Measurements from ENCODE around the gene UBTF.

The UBTF gene

DNA sequence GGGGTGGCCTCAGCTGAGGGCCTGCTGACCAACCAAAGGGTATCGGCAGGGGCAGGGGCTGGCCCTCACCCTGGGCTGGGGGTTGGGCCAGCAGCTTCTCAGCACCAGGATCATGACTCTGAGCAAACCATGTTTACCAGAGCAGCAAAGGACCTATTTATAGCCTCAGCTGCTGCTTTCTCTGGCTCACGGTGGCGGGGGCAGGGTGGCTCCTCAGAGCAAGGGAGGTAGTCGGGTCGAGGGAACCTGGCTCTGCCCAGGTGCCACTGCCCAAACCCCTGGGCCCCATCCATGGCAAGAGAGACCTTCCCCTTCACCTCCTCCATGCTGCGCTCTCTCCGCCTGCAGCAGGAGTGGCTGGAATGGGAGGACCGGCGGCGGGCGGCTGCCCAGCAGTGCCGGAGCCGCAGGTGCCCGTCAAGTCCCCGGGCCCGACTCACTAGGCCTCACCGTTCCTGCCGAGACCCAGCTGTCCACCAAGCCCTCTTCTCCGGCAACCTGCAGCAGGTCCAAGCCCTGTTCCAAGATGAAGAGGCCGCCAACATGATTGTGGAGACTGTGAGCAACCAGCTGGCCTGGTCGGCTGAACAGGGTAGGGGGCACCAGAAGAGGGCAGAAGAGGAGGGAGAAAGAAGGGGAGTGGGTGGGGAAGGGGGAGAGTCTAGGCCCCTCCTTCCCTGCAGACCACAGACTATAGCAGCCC is 48.8 kb downstream of the UBTF start, which contains the start of gene ASB16:
Gene ASB16, plus strand, starts transcription at position 206 of the 703 bp plus-strand sequence. Its CDS starts 86 bp downstream, at position 292.
- peak; percentile 42 for DNase-seq (ENCODE audit: low spot score)

DNA sequence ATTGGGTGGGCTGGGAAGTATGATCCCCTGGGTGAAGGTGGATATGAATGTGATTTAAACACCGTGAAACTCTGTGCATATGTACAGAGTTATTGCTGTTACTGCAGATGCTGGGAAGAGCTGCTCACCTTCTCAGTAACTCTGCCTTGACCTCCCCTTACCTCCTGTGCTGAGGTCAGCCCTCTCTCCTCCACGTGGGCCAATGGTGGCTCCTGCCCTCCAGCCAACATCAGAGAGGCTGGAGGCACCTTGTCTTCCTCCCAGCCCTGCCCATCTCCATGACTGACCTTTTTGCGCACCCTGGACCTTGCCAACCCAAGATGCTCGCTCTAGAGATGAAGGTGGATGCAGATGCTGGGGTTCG is 49.4 kb downstream of the UBTF start:
- no peak for DNase-seq (ENCODE audit: low spot score)

- no peak for DNase-seq (ENCODE audit: low spot score)
Observed at GRCh38 chr17:44167181-44167861, 52.2 kb downstream of the UBTF start.

DNA sequence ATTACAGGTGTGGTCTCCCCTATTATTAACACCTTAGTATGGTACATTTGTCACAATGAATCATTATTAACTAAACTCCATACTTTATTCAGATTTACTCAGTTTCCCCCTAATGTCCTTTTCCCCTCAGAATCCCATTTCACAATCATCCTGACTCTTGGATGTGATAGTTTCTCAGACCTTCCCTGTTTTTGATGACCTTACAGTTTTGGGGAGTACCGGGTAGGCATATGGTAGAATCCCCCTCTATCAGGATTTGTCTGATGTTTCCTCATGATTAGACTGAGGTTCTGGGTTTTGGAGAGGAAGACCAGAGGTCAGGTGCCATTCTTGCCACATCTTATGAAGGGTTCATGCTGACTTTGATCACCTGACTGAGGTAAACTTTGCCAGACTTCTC is 55.0 kb downstream of the UBTF start:
- DNase-seq (ENCODE audit: low spot score) = no peak

DNA sequence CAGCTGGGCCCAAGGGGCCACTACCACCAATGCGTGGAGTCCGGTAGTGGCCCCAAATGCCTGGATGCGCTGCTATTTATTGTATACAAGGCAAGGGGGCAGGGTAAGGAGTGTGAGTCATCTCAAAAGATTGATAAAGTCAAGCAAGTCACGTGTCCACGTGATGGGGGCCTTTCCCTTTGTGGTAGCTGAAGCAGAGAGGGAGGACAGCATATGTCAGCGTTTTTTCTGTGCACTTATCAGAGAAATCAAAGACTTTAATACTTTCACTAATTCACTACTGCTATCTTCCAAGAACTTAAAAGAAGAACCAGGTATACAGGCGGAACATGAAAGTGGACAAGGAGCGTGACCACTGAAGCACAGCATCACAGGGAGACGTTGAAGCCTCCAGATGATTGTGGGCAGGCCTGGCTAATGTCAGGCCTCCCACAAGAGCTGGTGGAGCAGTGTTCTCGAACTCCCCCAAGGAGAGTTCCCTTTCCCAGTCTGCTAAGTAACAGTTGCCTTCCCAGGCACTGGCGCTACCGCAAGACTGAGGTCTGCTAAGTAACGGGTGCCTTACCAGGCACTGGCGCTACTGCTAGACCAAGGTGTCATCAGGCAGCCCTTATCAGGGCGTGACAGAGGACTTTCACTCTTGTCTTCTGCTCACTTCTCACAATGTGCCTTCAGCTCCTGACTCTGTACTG is 59.8 kb downstream of the UBTF start:
- no peak for DNase-seq (ENCODE audit: low spot score)

DNA sequence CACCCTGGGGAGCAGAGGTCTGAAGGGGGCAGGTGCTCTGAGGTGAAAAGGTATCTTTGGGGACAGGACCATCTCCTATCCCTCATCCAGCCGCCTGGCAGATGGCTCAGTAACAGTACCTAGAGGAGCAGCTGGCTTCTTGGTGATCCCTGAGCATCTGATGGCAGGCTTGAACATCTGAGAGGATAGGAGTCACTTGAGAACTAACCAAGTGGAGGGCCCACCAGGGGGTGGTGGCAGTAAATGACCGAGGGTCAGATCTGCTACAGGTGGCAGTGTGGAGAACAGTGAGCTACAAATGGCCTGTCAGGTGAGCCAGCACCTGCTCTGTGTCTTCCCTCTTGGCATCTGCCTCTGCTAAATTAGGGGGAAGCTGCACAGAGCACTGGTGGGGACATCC is 64.0 kb downstream of the UBTF start:
- no peak for DNase-seq (ENCODE audit: low spot score)
